Measurements from ENCODE around the gene FIGNL2. TPM values are rescaled to one million over a fixed set of nuclear protein-coding genes. Genes with fewer than 3 reads are reported as not detected.

FIGNL2 gene
- total RNA-seq, 4 donors from 2014 or later = 0.07 to 0.25 TPM; not detected in 2

DNA sequence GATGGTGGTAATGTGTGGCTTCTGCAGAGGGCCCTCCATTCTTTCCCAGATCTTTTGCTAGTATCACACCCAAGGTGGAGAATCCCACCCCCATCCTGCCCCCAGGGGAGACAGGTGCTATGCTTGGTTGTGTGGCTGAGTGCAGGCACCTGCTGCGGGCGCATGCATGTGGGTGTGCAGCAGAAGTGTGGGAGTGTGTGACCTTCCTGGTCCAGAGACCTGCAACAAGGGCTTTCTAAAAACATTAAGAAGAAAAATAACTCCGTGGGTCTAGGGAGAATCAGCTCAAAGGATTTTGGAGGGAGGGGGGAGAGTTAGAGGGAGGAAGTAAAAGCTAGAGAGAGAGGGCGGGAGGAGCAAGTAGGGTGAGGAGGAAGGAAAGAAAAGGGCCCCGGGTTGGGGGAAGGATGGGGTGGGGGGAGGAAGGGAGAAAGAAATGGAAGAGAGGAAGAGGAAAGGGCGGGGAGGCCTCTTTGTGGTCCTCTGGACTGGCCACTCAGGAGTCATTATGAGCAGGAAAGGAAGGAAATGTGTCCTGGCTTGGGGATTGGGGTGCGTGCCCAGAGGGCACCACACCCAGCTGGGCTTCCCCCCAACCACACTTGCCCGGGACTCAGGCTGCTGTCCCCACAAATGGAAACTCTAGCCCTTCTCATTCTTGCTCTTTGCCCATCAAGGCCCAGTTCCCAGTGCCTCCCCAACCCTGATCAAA lies 3.1 kb upstream of the FIGNL2 start:
- peak overlapping the region in 1 of 4 donors; percentile 21 for H3K27ac ChIP-seq

DNA sequence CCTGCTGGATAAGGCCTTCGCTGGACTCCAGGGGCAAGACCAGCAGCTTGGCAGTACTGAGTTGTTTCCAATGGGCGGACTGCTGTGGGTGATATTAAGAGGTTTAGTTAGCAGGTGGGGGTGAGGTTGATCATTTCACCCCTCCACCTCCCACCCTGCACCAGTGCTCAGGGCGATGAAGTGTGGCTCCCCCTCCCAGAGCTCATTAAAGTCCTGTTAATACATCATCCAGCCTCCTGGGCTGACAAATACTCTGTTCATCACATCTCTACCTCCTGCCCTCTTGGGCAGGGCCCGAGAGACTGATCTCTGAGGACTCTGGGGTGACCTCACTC lies 2.4 kb upstream of the FIGNL2 start:
- Histone ChIP-seq H3K4me1 (peaks cover 0 to 19% of the 10 kb centered on the region in 2 donors), H3K36me3 (no peaks in the 10 kb centered on the region), H3K9me3 (no peaks in the 10 kb centered on the region), H3K4me3 (no peak overlapping the region), H3K27me3 (peaks cover 16 to 29% (median 23%) of the 10 kb centered on the region in 3 donors), H3K27ac (peak overlapping the region in 2 of 4 donors; percentile 21 to 35)
- in situ Hi-C loops (cut with MboI; ENCODE audit: low sequenced_read_pairs in 4 of 4) (no loop called here), intact Hi-C loops (cut with DNase I; ENCODE audit: low total_unique reads) (no loop called here)
- ATAC-seq (no peak), DNase-seq (no peak)
- TF ChIP-seq, protein P1, sequence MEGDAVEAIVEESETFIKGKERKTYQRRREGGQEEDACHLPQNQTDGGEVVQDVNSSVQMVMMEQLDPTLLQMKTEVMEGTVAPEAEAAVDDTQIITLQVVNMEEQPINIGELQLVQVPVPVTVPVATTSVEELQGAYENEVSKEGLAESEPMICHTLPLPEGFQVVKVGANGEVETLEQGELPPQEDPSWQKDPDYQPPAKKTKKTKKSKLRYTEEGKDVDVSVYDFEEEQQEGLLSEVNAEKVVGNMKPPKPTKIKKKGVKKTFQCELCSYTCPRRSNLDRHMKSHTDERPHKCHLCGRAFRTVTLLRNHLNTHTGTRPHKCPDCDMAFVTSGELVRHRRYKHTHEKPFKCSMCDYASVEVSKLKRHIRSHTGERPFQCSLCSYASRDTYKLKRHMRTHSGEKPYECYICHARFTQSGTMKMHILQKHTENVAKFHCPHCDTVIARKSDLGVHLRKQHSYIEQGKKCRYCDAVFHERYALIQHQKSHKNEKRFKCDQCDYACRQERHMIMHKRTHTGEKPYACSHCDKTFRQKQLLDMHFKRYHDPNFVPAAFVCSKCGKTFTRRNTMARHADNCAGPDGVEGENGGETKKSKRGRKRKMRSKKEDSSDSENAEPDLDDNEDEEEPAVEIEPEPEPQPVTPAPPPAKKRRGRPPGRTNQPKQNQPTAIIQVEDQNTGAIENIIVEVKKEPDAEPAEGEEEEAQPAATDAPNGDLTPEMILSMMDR (IDR thresholded peaks at IDR 0.05 in 4 of 5, conservative IDR thresholded peaks at IDR 0.05 in 1 of 5) = no peak
- TF ChIP-seq POLR2A (IDR thresholded peaks at IDR 0.05) = no peak

More for the DNA sequence above, 3.1 kb upstream of the FIGNL2 start:
- Histone ChIP-seq H3K27me3 (peaks cover 12 to 22% (median 17%) of the 10 kb centered on the region in 3 donors), H3K36me3 (no peaks in the 10 kb centered on the region), H3K4me1 (peaks cover 0 to 15% of the 10 kb centered on the region in 2 donors), H3K9me3 (no peaks in the 10 kb centered on the region), H3K4me3 (no peak overlapping the region)
- in situ Hi-C loops (cut with MboI; ENCODE audit: low sequenced_read_pairs in 4 of 4) = no loop called here
- TF ChIP-seq POLR2A (IDR thresholded peaks at IDR 0.05) = no peak
- TF ChIP-seq, protein P1 (IDR thresholded peaks at IDR 0.05 in 4 of 5, conservative IDR thresholded peaks at IDR 0.05 in 1 of 5) = no peak
- peak; percentile 18 to 23 for DNase-seq
- ATAC-seq = no peak
- intact Hi-C loops (cut with DNase I; ENCODE audit: low total_unique reads) = no loop called here

- intact Hi-C loops (cut with DNase I; ENCODE audit: low total_unique reads) (no loop called here), in situ Hi-C loops (cut with MboI; ENCODE audit: low sequenced_read_pairs in 4 of 4) (no loop called here)
These were observed 1.8 kb upstream of the FIGNL2 start for GRCh38 chr12:51850081-51850964.

GRCh38 chr12:51848841-51849735 lies 570 bp upstream of the FIGNL2 start:
- intact Hi-C loops (cut with DNase I; ENCODE audit: low total_unique reads) (no loop called here), in situ Hi-C loops (cut with MboI; ENCODE audit: low sequenced_read_pairs in 4 of 4) (no loop called here)
- Histone ChIP-seq H3K4me3 (peak overlapping the region in 2 of 4 donors; percentile 27 to 56), H3K36me3 (no peaks in the 10 kb centered on the region), H3K4me1 (peaks cover 0 to 19% of the 10 kb centered on the region in 2 donors), H3K27me3 (peaks cover 29 to 45% (median 34%) of the 10 kb centered on the region in 3 donors), H3K9me3 (no peaks in the 10 kb centered on the region), H3K27ac (peak overlapping the region; percentile 38 to 70 (median 60))
- DNase-seq (no peak), ATAC-seq (no peak)
- TF ChIP-seq POLR2A (IDR thresholded peaks at IDR 0.05) = no peak
- TF ChIP-seq, protein P1 (IDR thresholded peaks at IDR 0.05 in 4 of 5, conservative IDR thresholded peaks at IDR 0.05 in 1 of 5) = no peak

More at GRCh38 chr12:51850081-51850964, 1.8 kb upstream of the FIGNL2 start:
- DNase-seq (no peak), ATAC-seq (no peak)
- no peak for TF ChIP-seq POLR2A (IDR thresholded peaks at IDR 0.05)
- TF ChIP-seq, protein P1 (IDR thresholded peaks at IDR 0.05 in 4 of 5, conservative IDR thresholded peaks at IDR 0.05 in 1 of 5) = no peak
- Histone ChIP-seq H3K27me3 (peaks cover 20 to 35% (median 29%) of the 10 kb centered on the region in 3 donors), H3K27ac (peak overlapping the region in 3 of 4 donors; percentile 30 to 57 (median 35)), H3K36me3 (no peaks in the 10 kb centered on the region), H3K9me3 (no peaks in the 10 kb centered on the region), H3K4me1 (peaks cover 0 to 19% of the 10 kb centered on the region in 2 donors), H3K4me3 (no peak overlapping the region)
